Subcutaneous abdominal adipose tissue (tissue), 5 donors: ENCODE measurements around the gene XIRP2.
"Not testable (repeated sequence)": the region's sequence is repeated elsewhere in the genome, so short reads cannot be mapped to it uniquely, and the experiment has no call there.

Source experiments
- H3K27ac ChIP-seq: one replicate; pipeline ENCODE4 v1.7.0; 2013; ENCODE audit warnings: low read depth, mild to moderate bottlenecking, inconsistent platforms, low read length, moderate library complexity
- H3K27me3 ChIP-seq, 5 donors: one replicate each; pipeline ENCODE4 v1.7.0; 2013; ENCODE audit warnings: low read length in 5 of 5, inconsistent platforms in 1 of 5; ENCODE audit not compliant: control insufficient read depth in 5 of 5, insufficient read depth in 4 of 5
- H3K36me3 ChIP-seq, 5 donors: one replicate each; pipeline ENCODE4 v1.7.0; 2013; ENCODE audit warnings: low read length in 5 of 5; ENCODE audit not compliant: control insufficient read depth in 5 of 5, insufficient read depth in 5 of 5
- H3K4me1 ChIP-seq, 5 donors: one replicate each; pipeline ENCODE4 v1.7.0; 2013; ENCODE audit warnings: low read length in 5 of 5, mild to moderate bottlenecking in 3 of 5, moderate library complexity in 1 of 5; ENCODE audit not compliant: control insufficient read depth in 5 of 5, insufficient read depth in 5 of 5
- H3K4me3 ChIP-seq, 5 donors: one replicate each; pipeline ENCODE4 v1.7.0; 2013; ENCODE audit warnings: low read length in 5 of 5, low read depth in 1 of 5
- H3K9ac ChIP-seq, 5 donors: one replicate each; pipeline ENCODE4 v1.7.0; 2013; ENCODE audit warnings: low read length in 5 of 5, mild to moderate bottlenecking in 4 of 5, moderate library complexity in 3 of 5
- H3K9me3 ChIP-seq, 5 donors: one replicate each; pipeline ENCODE4 v1.7.0; 2013; ENCODE audit warnings: low read length in 5 of 5; ENCODE audit not compliant: control insufficient read depth in 5 of 5
- donor health status: healthy.
- donor health status: healthy.
- donor health status: healthy.
- donor health status: healthy.
- donor health status: healthy.

XIRP2 gene

GRCh38 chr2:167075708-167076107, 187.4 kb downstream of the XIRP2 start:
- not testable (repeated sequence) for H3K27ac ChIP-seq, H3K9ac ChIP-seq, H3K27me3 ChIP-seq, H3K4me1 ChIP-seq, H3K4me3 ChIP-seq, H3K9me3 ChIP-seq, H3K36me3 ChIP-seq

GRCh38 chr2:167098931-167099330, 210.7 kb downstream of the XIRP2 start:
- H3K27ac ChIP-seq, H3K36me3 ChIP-seq, H3K9ac ChIP-seq, H3K27me3 ChIP-seq, H3K4me1 ChIP-seq, H3K4me3 ChIP-seq, H3K9me3 ChIP-seq: not testable (repeated sequence)

- no peak overlapping the region for H3K9ac ChIP-seq
- H3K4me1 ChIP-seq: no peaks in the 10 kb centered on the region
- peaks cover 0 to 6% (median 0%) of the 10 kb centered on the region in 5 donors for H3K9me3 ChIP-seq
- H3K27me3 ChIP-seq: no peaks in the 10 kb centered on the region
- H3K27ac ChIP-seq: no peak overlapping the region
- no peak overlapping the region for H3K4me3 ChIP-seq
- no peaks in the 10 kb centered on the region for H3K36me3 ChIP-seq
Measured at GRCh38 chr2:167100506-167100905, 212.2 kb downstream of the XIRP2 start.

- Histone ChIP-seq H3K4me1 (no peaks in the 10 kb centered on the region), H3K36me3 (no peaks in the 10 kb centered on the region), H3K27me3 (no peaks in the 10 kb centered on the region), H3K27ac (no peak overlapping the region), H3K9me3 (peaks cover 0 to 9% (median 3%) of the 10 kb centered on the region in 5 donors), H3K9ac (no peak overlapping the region), H3K4me3 (no peak overlapping the region)
Measured at GRCh38 chr2:167103028-167103756, 214.9 kb downstream of the XIRP2 start.

GRCh38 chr2:167103757-167104133, 215.5 kb downstream of the XIRP2 start:
- Histone ChIP-seq H3K9ac (no peak overlapping the region), H3K36me3 (no peaks in the 10 kb centered on the region), H3K27me3 (no peaks in the 10 kb centered on the region), H3K27ac (no peak overlapping the region), H3K9me3 (peaks cover 0 to 8% (median 4%) of the 10 kb centered on the region in 5 donors), H3K4me1 (no peaks in the 10 kb centered on the region), H3K4me3 (no peak overlapping the region)

GRCh38 chr2:167104691-167105090, 216.4 kb downstream of the XIRP2 start:
- no peak overlapping the region for H3K9ac ChIP-seq
- H3K4me3 ChIP-seq: no peak overlapping the region
- H3K27me3 ChIP-seq: no peaks in the 10 kb centered on the region
- no peak overlapping the region for H3K27ac ChIP-seq
- no peaks in the 10 kb centered on the region for H3K4me1 ChIP-seq
- H3K9me3 ChIP-seq: peaks cover 0 to 7% (median 5%) of the 10 kb centered on the region in 5 donors
- H3K36me3 ChIP-seq: no peaks in the 10 kb centered on the region

GRCh38 chr2:167109682-167110081, 221.4 kb downstream of the XIRP2 start:
- H3K9ac ChIP-seq, H3K4me1 ChIP-seq, H3K4me3 ChIP-seq, H3K36me3 ChIP-seq, H3K27me3 ChIP-seq, H3K9me3 ChIP-seq, H3K27ac ChIP-seq: not testable (repeated sequence)

- no peak overlapping the region for H3K27ac ChIP-seq
- H3K4me1 ChIP-seq: no peaks in the 10 kb centered on the region
- H3K27me3 ChIP-seq: no peaks in the 10 kb centered on the region
- H3K9ac ChIP-seq: no peak overlapping the region
- H3K36me3 ChIP-seq: no peaks in the 10 kb centered on the region
- no peak overlapping the region for H3K4me3 ChIP-seq
- peaks cover 0 to 9% (median 3%) of the 10 kb centered on the region in 5 donors for H3K9me3 ChIP-seq
Measured at GRCh38 chr2:167110345-167110744, 222.1 kb downstream of the XIRP2 start.

- H3K27ac ChIP-seq: no peak overlapping the region
- no peak overlapping the region for H3K4me3 ChIP-seq
- H3K9ac ChIP-seq: no peak overlapping the region
- H3K27me3 ChIP-seq: no peaks in the 10 kb centered on the region
- H3K9me3 ChIP-seq: peaks cover 0 to 3% (median 0%) of the 10 kb centered on the region in 5 donors
- H3K4me1 ChIP-seq: no peaks in the 10 kb centered on the region
- no peaks in the 10 kb centered on the region for H3K36me3 ChIP-seq
Measured at GRCh38 chr2:167114018-167114417, 225.7 kb downstream of the XIRP2 start.

GRCh38 chr2:167115541-167115940, 227.3 kb downstream of the XIRP2 start:
- H3K36me3 ChIP-seq: no peaks in the 10 kb centered on the region
- H3K27ac ChIP-seq: no peak overlapping the region
- no peaks in the 10 kb centered on the region for H3K4me1 ChIP-seq
- H3K9ac ChIP-seq: no peak overlapping the region
- peaks cover 0 to 3% (median 0%) of the 10 kb centered on the region in 5 donors for H3K9me3 ChIP-seq
- no peaks in the 10 kb centered on the region for H3K27me3 ChIP-seq
- no peak overlapping the region for H3K4me3 ChIP-seq
